CD14-positive monocyte (primary cell): ENCODE results near the gene CYP2R1. TPM values are rescaled to one million over a fixed set of nuclear protein-coding genes. Genes with fewer than 3 reads are reported as not detected.
A peak's percentile ranks its signal among the peaks of the same experiment; 100 is the strongest.

Experiments
- DNase-seq, 3 donors: peaks; one replicate each; pipeline ENCODE4 v3.0.0-alpha.2; 2011 to 2022
- H2AFZ ChIP-seq: 2 replicates; pipeline ENCODE4 v1.6.0; 2012; ENCODE audit warnings: mild to moderate bottlenecking, low read depth, low read length, inconsistent platforms; ENCODE audit not compliant: insufficient read depth, poor library complexity, severe bottlenecking
- H3K27ac ChIP-seq, 2 donors: 1 replicate in 1 of 2; 2 replicates in 1 of 2; pipeline ENCODE4 v1.5.1; 2012 to 2013; ENCODE audit warnings: low read length in 2 of 2, control low read depth in 1 of 2, inconsistent platforms in 1 of 2, low read depth in 1 of 2, mild to moderate bottlenecking in 1 of 2
- H3K27me3 ChIP-seq, 2 donors: one replicate each; pipeline versions ENCODE4 v1.6.0 to v1.6.1; 2011 to 2013; ENCODE audit warnings: low read length in 2 of 2; ENCODE audit not compliant: control insufficient read depth in 2 of 2, insufficient read depth in 2 of 2
- H3K36me3 ChIP-seq, 2 donors: replicated peaks in 1 of 2; 1 replicate in 1 of 2; 2 replicates in 1 of 2; pipeline versions ENCODE4 v1.5.1 to v1.6.1; 2012 to 2013; ENCODE audit warnings: low read length in 2 of 2, control low read depth in 1 of 2, inconsistent platforms in 1 of 2, mild to moderate bottlenecking in 1 of 2; ENCODE audit not compliant: insufficient read depth in 2 of 2, control insufficient read depth in 1 of 2
- H3K4me1 ChIP-seq, 2 donors: 1 replicate in 1 of 2; 2 replicates in 1 of 2; pipeline versions ENCODE4 v1.5.1 to v1.6.1; 2012 to 2013; ENCODE audit warnings: low read length in 2 of 2, control low read depth in 1 of 2, inconsistent platforms in 1 of 2, mild to moderate bottlenecking in 1 of 2, moderate library complexity in 1 of 2; ENCODE audit not compliant: insufficient read depth in 2 of 2, control insufficient read depth in 1 of 2
- H3K4me2 ChIP-seq: replicated peaks from 2 replicates; pipeline ENCODE3; 2012; ENCODE audit warnings: low read length, moderate library complexity, mild to moderate bottlenecking; ENCODE audit not compliant: poor library complexity, severe bottlenecking; ENCODE audit errors: extremely low read depth
- H3K4me3 ChIP-seq, 3 experiments: fragments of 200-600 bp in 1 of 3; sonication (generic) in 1 of 3; replicated peaks in 1 of 3; 1 replicate in 2 of 3; 2 replicates in 1 of 3; pipeline ENCODE4 v1.5.1; 2011 to 2013; ENCODE audit warnings: low read length in 3 of 3, mild to moderate bottlenecking in 3 of 3, control low read depth in 2 of 3, low read depth in 2 of 3, inconsistent platforms in 1 of 3, moderate library complexity in 1 of 3
- H3K79me2 ChIP-seq: 2 replicates; pipeline ENCODE4 v1.6.0; 2012; ENCODE audit warnings: mild to moderate bottlenecking, control low read depth, inconsistent platforms, low read length, moderate library complexity; ENCODE audit not compliant: insufficient read depth
- H3K9ac ChIP-seq: 2 replicates; pipeline ENCODE4 v1.6.0; 2017; ENCODE audit warnings: low read length, mild to moderate bottlenecking; ENCODE audit not compliant: insufficient read depth, poor library complexity, severe bottlenecking
- H3K9me3 ChIP-seq, 2 donors: replicated peaks in 1 of 2; 1 replicate in 1 of 2; 2 replicates in 1 of 2; pipeline versions ENCODE4 v1.5.1 to v1.6.1; 2012 to 2013; ENCODE audit warnings: low read length in 2 of 2, control low read depth in 1 of 2; ENCODE audit not compliant: control insufficient read depth in 1 of 2, insufficient read depth in 1 of 2
- H4K20me1 ChIP-seq: 2 replicates; pipeline ENCODE4 v1.6.0; 2012; ENCODE audit warnings: mild to moderate bottlenecking, low read length, control low read depth, moderate library complexity; ENCODE audit not compliant: insufficient read depth
- H3K27ac Mint-ChIP-seq, 7 donors: one replicate each; pipeline ENCODE4 v1.8.0; 2020; ENCODE audit warnings: mild to moderate bottlenecking in 7 of 7, mixed read lengths in 7 of 7, moderate library complexity in 6 of 7, inconsistent platforms in 2 of 7
- H3K27me3 Mint-ChIP-seq, 3 donors: one replicate each; pipeline ENCODE4 v1.8.0; 2021 to 2022; ENCODE audit warnings: low read depth in 3 of 3, mild to moderate bottlenecking in 3 of 3, mixed read lengths in 3 of 3, moderate library complexity in 3 of 3, inconsistent platforms in 1 of 3
- H3K36me3 Mint-ChIP-seq, 2 donors: one replicate each; pipeline ENCODE4 v1.8.0; 2020; ENCODE audit warnings: mixed read lengths in 2 of 2, inconsistent platforms in 1 of 2, mild to moderate bottlenecking in 1 of 2
- H3K4me1 Mint-ChIP-seq: one replicate; pipeline ENCODE4 v1.8.0; 2020; ENCODE audit warnings: mild to moderate bottlenecking, mixed read lengths
- H3K4me3 Mint-ChIP-seq, 2 donors: one replicate each; pipeline ENCODE4 v1.8.0; 2020; ENCODE audit warnings: mild to moderate bottlenecking in 2 of 2, mixed read lengths in 2 of 2, moderate library complexity in 1 of 2
- H3K9me3 Mint-ChIP-seq, 7 donors: one replicate each; pipeline ENCODE4 v1.8.0; 2020 to 2022; ENCODE audit warnings: mixed read lengths in 7 of 7, mild to moderate bottlenecking in 6 of 7, moderate library complexity in 6 of 7, inconsistent platforms in 2 of 7
- WGBS: methylation state at CpG from one replicate; pipeline ENCODE4 v1.1.5; 2013; ENCODE audit warnings: missing lambda C conversion rate; ENCODE audit not compliant: insufficient coverage; 5-methylcytosine and 5-hydroxymethylcytosine counted together
- intact Hi-C, 2 donors: fragments of 100-400 bp; cut with micrococcal nuclease; formaldehyde crosslinking; loops; one replicate each; pipeline versions ENCODE4 v1.15.0 to v1.15.1; 2023
- polyA plus RNA-seq, 3 donors: library from polyadenylated mRNA; depleted of rRNA in 1 of 3; unstranded in 2 of 3; stranded (reverse) in 1 of 3; fragments of 300-500 nt in 2 of 3; fragments of >200 nt in 1 of 3; fragmentation: Illumina TruSeq in 2 of 3; gene quantifications; 1 replicate in 2 of 3; 2 replicates in 1 of 3; pipeline ENCODE4 v1.2.3, GENCODE V29; 2012 to 2021
- TF ChIP-seq, protein P1 (sequence below): fragments of 200-600 bp; IDR thresholded peaks from one replicate; pipeline ENCODE4 v1.8.0; 2022; ENCODE audit warnings: antibody characterized with exemption, mild to moderate bottlenecking

CYP2R1 gene
- polyA plus RNA-seq, 3 donors = 5.4 to 8.3 (median 7.0) TPM

DNA sequence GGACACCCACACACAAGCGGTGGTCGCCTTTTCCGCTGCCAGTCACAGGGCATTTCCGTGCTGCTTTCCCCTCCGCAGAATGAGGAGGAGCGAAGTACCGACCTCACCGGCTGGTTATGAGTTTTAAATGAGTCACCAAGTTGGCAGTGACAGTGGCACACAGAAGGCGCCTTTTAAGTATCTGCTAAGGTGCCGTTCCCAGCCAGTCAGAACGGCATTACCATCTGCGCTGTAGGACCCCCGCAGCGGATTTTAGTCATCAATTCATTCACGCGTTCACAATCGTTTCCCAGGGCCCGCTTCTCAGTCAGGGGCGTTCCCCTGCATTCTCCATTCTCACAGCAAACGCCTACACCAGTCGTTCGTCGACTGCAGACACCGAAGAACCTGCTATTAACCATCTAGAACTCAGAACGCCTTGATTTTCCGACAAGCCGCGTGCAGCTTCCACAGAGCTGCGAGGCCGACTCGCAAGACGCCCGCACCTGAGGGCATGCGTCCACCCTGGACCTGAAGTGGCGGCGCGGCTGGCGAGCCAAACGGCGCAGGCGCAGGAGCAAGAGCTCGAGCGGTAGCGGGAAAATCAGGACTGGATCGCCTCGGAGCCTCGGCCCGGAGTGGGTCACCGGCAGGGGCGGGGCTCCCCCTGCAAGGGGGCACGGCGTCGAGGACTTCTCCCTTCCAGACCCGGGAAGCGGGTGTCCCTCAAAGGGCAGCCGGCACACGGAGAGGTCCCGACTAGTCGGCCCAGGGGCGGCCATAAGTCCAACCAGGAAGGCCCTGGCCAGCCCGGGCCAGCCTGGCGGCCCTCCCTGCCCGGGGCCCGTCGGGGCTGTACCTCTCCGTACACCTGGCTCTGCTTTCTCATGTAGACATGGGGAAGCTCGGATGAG is 642 bp downstream of the CYP2R1 start:
- Histone ChIP-seq H3K9me3 (no peaks in the 10 kb centered on the region), H2AFZ (peak overlapping the region; percentile 92), H3K79me2 (peaks cover 3% of the 10 kb centered on the region), H3K4me3 (peak overlapping the region; percentile 53 to 96 (median 85)), H3K36me3 (no peaks in the 10 kb centered on the region), H3K9ac (peak overlapping the region; percentile 79), H3K27ac (peak overlapping the region; percentile 86 to 88), H3K27me3 (no peaks in the 10 kb centered on the region), H4K20me1 (peaks cover 5% of the 10 kb centered on the region), H3K4me2 (peak overlapping the region; percentile 88), H3K4me1 (peaks cover 33 to 45% of the 10 kb centered on the region in 2 donors)
- Mint-ChIP-seq H3K9me3 (peaks cover 0 to 2% (median 0%) of the 10 kb centered on the region in 7 donors), H3K4me3 (peak overlapping the region; percentile 89 to 98), H3K27me3 (peaks cover 0 to 2% (median 0%) of the 10 kb centered on the region in 3 donors), H3K4me1 (peaks cover 46% of the 10 kb centered on the region), H3K36me3 (no peaks in the 10 kb centered on the region), H3K27ac (peak overlapping the region; percentile 87 to 95 (median 93))
- WGBS = under 1% methylated on average over 67 of the region's 67 CpGs
- peak; percentile 84 to 87 (median 84) for DNase-seq
- intact Hi-C loops = loop anchor here (5.0 to 10.0 kb wide), 3 partner anchors 277 to 377 kb away; partner anchors contain the start of gene PSMA1 (in 1 of the 2)
- TF ChIP-seq, protein P1, sequence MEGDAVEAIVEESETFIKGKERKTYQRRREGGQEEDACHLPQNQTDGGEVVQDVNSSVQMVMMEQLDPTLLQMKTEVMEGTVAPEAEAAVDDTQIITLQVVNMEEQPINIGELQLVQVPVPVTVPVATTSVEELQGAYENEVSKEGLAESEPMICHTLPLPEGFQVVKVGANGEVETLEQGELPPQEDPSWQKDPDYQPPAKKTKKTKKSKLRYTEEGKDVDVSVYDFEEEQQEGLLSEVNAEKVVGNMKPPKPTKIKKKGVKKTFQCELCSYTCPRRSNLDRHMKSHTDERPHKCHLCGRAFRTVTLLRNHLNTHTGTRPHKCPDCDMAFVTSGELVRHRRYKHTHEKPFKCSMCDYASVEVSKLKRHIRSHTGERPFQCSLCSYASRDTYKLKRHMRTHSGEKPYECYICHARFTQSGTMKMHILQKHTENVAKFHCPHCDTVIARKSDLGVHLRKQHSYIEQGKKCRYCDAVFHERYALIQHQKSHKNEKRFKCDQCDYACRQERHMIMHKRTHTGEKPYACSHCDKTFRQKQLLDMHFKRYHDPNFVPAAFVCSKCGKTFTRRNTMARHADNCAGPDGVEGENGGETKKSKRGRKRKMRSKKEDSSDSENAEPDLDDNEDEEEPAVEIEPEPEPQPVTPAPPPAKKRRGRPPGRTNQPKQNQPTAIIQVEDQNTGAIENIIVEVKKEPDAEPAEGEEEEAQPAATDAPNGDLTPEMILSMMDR = no peak

DNA sequence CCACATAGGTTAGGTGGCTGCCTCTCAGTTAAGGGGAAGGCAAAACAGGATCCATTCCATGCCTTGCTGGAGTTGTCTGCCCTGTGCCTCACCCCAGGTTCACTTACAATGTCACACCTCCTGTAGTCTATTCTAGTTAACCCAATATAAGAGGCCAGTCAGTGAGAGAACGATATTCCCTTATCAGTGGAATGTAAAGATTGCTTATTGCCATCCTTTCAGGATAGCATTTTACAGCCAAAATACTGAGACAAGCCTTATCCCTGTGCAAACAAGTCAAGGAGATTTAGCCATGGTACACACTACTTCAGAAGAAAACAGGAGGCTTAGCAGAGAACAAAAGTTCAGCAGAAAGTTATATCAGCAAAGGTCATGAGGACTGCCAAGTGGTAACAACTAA is 5.5 kb downstream of the CYP2R1 start:
- Mint-ChIP-seq H3K4me1 (peaks cover 30% of the 10 kb centered on the region), H3K9me3 (no peaks in the 10 kb centered on the region), H3K27me3 (peaks cover 0 to 2% (median 0%) of the 10 kb centered on the region in 3 donors), H3K36me3 (peaks cover 0 to 2% of the 10 kb centered on the region in 2 donors), H3K4me3 (no peak overlapping the region), H3K27ac (no peak overlapping the region)
- Histone ChIP-seq H2AFZ (no peak overlapping the region), H3K9me3 (no peaks in the 10 kb centered on the region), H3K79me2 (peaks cover 3% of the 10 kb centered on the region), H3K4me1 (peaks cover 11 to 12% of the 10 kb centered on the region in 2 donors), H4K20me1 (peaks cover 6% of the 10 kb centered on the region), H3K9ac (no peak overlapping the region), H3K27ac (no peak overlapping the region), H3K4me3 (no peak overlapping the region), H3K36me3 (peaks cover 0 to 6% of the 10 kb centered on the region in 2 donors), H3K4me2 (no peak overlapping the region), H3K27me3 (no peaks in the 10 kb centered on the region)
- intact Hi-C loops = no loop called here
- DNase-seq = no peak
- no CpG with 5 or more reads among the region's 1 CpG for WGBS
- TF ChIP-seq, protein P1 = no peak
